DND-41 (cell line): Measurements from ENCODE around the gene ABCD3.

Experiments
- ATAC-seq: fragments of 200-7000 bp; cut with Tn5 transposase; 3 replicates; pipeline ENCODE4 v1.9.1; 2021; ENCODE audit warnings: low read depth; ENCODE audit not compliant: insufficient read depth
- DNase-seq: peaks from one replicate; pipeline ENCODE4 v3.0.0-alpha.2; 2020
- H2AFZ ChIP-seq: 2 replicates; pipeline ENCODE4 v1.6.0; 2012; ENCODE audit warnings: low read depth, low read length
- H3K27ac ChIP-seq: 2 replicates; pipeline ENCODE4 v1.5.1; 2012; ENCODE audit warnings: low read length, inconsistent platforms
- H3K27me3 ChIP-seq: fragments of 200-600 bp; sonication (generic); 2 replicates; pipeline ENCODE4 v1.6.0; 2012; ENCODE audit warnings: low read length, mild to moderate bottlenecking, inconsistent platforms; ENCODE audit not compliant: insufficient read depth, poor library complexity
- H3K36me3 ChIP-seq: 2 replicates; pipeline ENCODE4 v1.5.1; 2012; ENCODE audit warnings: low read length, inconsistent platforms; ENCODE audit not compliant: insufficient read depth
- H3K4me1 ChIP-seq: 2 replicates; pipeline ENCODE4 v1.5.1; 2012; ENCODE audit warnings: mild to moderate bottlenecking, low read length; ENCODE audit not compliant: insufficient read depth
- H3K4me2 ChIP-seq: 2 replicates; pipeline ENCODE4 v1.6.0; 2012; ENCODE audit warnings: mild to moderate bottlenecking, moderate library complexity, low read length, inconsistent platforms; ENCODE audit not compliant: insufficient read depth
- H3K4me3 ChIP-seq, 2 experiments: fragments of 200-600 bp in 1 of 2; shearing (Covaris generic) in 1 of 2; 2 replicates each; pipeline ENCODE4 v1.5.1; 2012 to 2016; ENCODE audit warnings: inconsistent platforms in 2 of 2, low read length in 2 of 2, mild to moderate bottlenecking in 2 of 2, low read depth in 1 of 2, moderate library complexity in 1 of 2
- H3K79me2 ChIP-seq: 2 replicates; pipeline ENCODE4 v1.6.0; 2012; ENCODE audit warnings: low read length, inconsistent platforms; ENCODE audit not compliant: insufficient read depth
- H3K9ac ChIP-seq: 2 replicates; pipeline ENCODE4 v1.6.0; 2012; ENCODE audit warnings: low read depth, mild to moderate bottlenecking, inconsistent platforms, low read length, moderate library complexity
- H3K9me3 ChIP-seq: 2 replicates; pipeline ENCODE4 v1.5.1; 2012; ENCODE audit warnings: low read length, moderate library complexity, mild to moderate bottlenecking, inconsistent platforms; ENCODE audit not compliant: insufficient read depth, severe bottlenecking
- H4K20me1 ChIP-seq: 2 replicates; pipeline ENCODE4 v1.6.0; 2012; ENCODE audit warnings: low read length; ENCODE audit not compliant: insufficient read depth
- CTCF ChIP-seq: IDR thresholded peaks from 2 replicates; pipeline ENCODE4 v1.5.1; 2012; ENCODE audit warnings: borderline replicate concordance, low read length, moderate library complexity, mild to moderate bottlenecking; ENCODE audit not compliant: poor library complexity, severe bottlenecking; ENCODE audit errors: extremely low read depth
- EZH2 ChIP-seq: IDR thresholded peaks from 3 replicates; pipeline ENCODE4 v1.6.1; 2012; ENCODE audit warnings: borderline replicate concordance, low read depth, mild to moderate bottlenecking, moderate library complexity, low read length, inconsistent platforms; ENCODE audit not compliant: severe bottlenecking

ABCD3 gene

GRCh38 chr1:94541246-94542087 is 123.3 kb downstream of the ABCD3 start, which contains the start of gene F3:
Gene F3 (minus strand): TSS chr1:94541759. CDS start chr1:94541636, 123 bp downstream.
- no peaks in the 10 kb centered on the region for H3K27me3 ChIP-seq
- H3K9me3 ChIP-seq: no peaks in the 10 kb centered on the region
- peak within 1 kb of the TSS; percentile 67 for H3K9ac ChIP-seq
- peaks cover 40% of the 10 kb centered on the region for H3K4me1 ChIP-seq
- no peaks in the 10 kb centered on the region for H4K20me1 ChIP-seq
- peak; percentile 96 for ATAC-seq
- H2AFZ ChIP-seq: peak within 1 kb of the TSS; percentile 81
- H3K79me2 ChIP-seq: no peaks in the 10 kb centered on the region
- TF ChIP-seq EZH2 (no peak), CTCF (no peak)
- peak within 1 kb of the TSS; percentile 68 for H3K4me2 ChIP-seq
- no peaks in the 10 kb centered on the region for H3K36me3 ChIP-seq
- peak within 1 kb of the TSS; percentile 67 for H3K27ac ChIP-seq
- peak within 1 kb of the TSS; percentile 37 to 65; a peak in 3 of 4 replicates for H3K4me3 ChIP-seq
- DNase-seq: peak; percentile 91

- Histone ChIP-seq H3K27ac (peak overlapping the region; percentile 67), H4K20me1 (no peaks in the 10 kb centered on the region), H3K27me3 (no peaks in the 10 kb centered on the region), H3K9ac (peak overlapping the region; percentile 67), H3K9me3 (no peaks in the 10 kb centered on the region), H3K4me2 (peak overlapping the region; percentile 68), H2AFZ (peak overlapping the region; percentile 81), H3K79me2 (no peaks in the 10 kb centered on the region), H3K4me1 (peaks cover 40% of the 10 kb centered on the region), H3K4me3 (peak overlapping the region; percentile 37 to 65; a peak in 3 of 4 replicates), H3K36me3 (no peaks in the 10 kb centered on the region)
- TF ChIP-seq CTCF (no peak), EZH2 (no peak)
- DNase-seq (peak; percentile 17), ATAC-seq (peak; percentile 48)
Observed at GRCh38 chr1:94542088-94542870, 124.1 kb downstream of the ABCD3 start.

- Histone ChIP-seq H3K27ac (peak overlapping the region; percentile 1; the same call in 1 of the 2 replicates), H3K4me1 (peaks cover 40% of the 10 kb centered on the region), H3K27me3 (no peaks in the 10 kb centered on the region), H3K36me3 (no peaks in the 10 kb centered on the region), H2AFZ (no peak overlapping the region), H3K4me2 (peak overlapping the region; percentile 68), H3K4me3 (peak overlapping the region in 1 of 2 experiments; percentile 65; a peak in 1 of 4 replicates), H3K9me3 (no peaks in the 10 kb centered on the region), H3K79me2 (no peaks in the 10 kb centered on the region), H3K9ac (peak overlapping the region; percentile 67; the same call in 1 of the 2 replicates), H4K20me1 (no peaks in the 10 kb centered on the region)
- TF ChIP-seq EZH2 (no peak), CTCF (no peak)
- no peak for DNase-seq
- ATAC-seq: no peak
Observed at GRCh38 chr1:94543001-94543400, 124.8 kb downstream of the ABCD3 start.
